Endothelial cell of umbilical vein (primary cell): ENCODE data around the gene PABPC4L. TPM values are rescaled to one million over a fixed set of nuclear protein-coding genes. Genes with fewer than 3 reads are reported as not detected.

Experiments
- BruUV-seq: library from RNA; stranded (reverse); fragments of 400-500 nt; replicated peaks from 2 replicates; lab custom pipeline; 2021; lab: Mats Ljungman, UMichigan
- CTCF ChIA-PET: fragments of 300-600, 350-600 bp; sonication (Branson Sonifier 250); formaldehyde crosslinking; loops from one replicate; lab custom pipeline; 2021; ENCODE audit warnings: antibody characterized with exemption, inconsistent platforms; lab: Charles Lee
- POLR2A ChIA-PET: fragments of 300-600, 350-600 bp; sonication (Branson Sonifier 250); formaldehyde crosslinking; loops from one replicate; lab custom pipeline; 2021; ENCODE audit warnings: antibody characterized with exemption, inconsistent platforms; lab: Charles Lee
- DNase-seq: peaks from one replicate; pipeline ENCODE4 v3.0.0-alpha.2; 2011; ENCODE audit warnings: low read depth, low spot score
- FAIRE-seq: peaks from 2 replicates; lab custom pipeline; 2011; peaks lifted over from hg19 to GRCh38; lab: Jason Lieb, UNC
- H2AFZ ChIP-seq: 2 replicates; pipeline ENCODE4 v1.6.0; 2012; ENCODE audit warnings: low read depth, low read length, control low read depth, inconsistent platforms
- H3K27ac ChIP-seq: 2 replicates; pipeline ENCODE4 v1.5.1; 2011; ENCODE audit warnings: low read depth, mild to moderate bottlenecking, control low read depth, low read length, moderate library complexity; ENCODE audit not compliant: insufficient read depth
- H3K27me3 ChIP-seq, 2 experiments: 2 replicates each; pipeline versions ENCODE4 v1.6.0 to v1.6.1; 2011; ENCODE audit warnings: low read length in 2 of 2, mixed read lengths in 1 of 2; ENCODE audit not compliant: control insufficient read depth in 2 of 2, insufficient read depth in 2 of 2
- H3K36me3 ChIP-seq, 2 experiments: 2 replicates in 1 of 2; 3 replicates in 1 of 2; pipeline ENCODE4 v1.5.1; 2011; ENCODE audit warnings: low read length in 2 of 2, mild to moderate bottlenecking in 1 of 2, moderate library complexity in 1 of 2; ENCODE audit not compliant: control insufficient read depth in 2 of 2, insufficient read depth in 2 of 2; ENCODE audit errors: extremely low read depth in 1 of 2
- H3K4me1 ChIP-seq: 3 replicates; pipeline ENCODE4 v1.5.1; 2011; ENCODE audit warnings: mild to moderate bottlenecking, low read length; ENCODE audit not compliant: control insufficient read depth, insufficient read depth; ENCODE audit errors: extremely low read depth
- H3K4me2 ChIP-seq: 2 replicates; pipeline ENCODE4 v1.6.1; 2011; ENCODE audit warnings: low read length, control low read depth, mixed read lengths; ENCODE audit not compliant: insufficient read depth
- H3K4me3 ChIP-seq, 3 experiments: fragments of 200-600 bp in 1 of 3; sonication (generic), shearing (Covaris generic) in 1 of 3; replicated peaks in 1 of 3; 2 replicates each; pipeline ENCODE4 v1.5.1; 2011 to 2016; ENCODE audit warnings: control low read depth in 3 of 3, low read length in 3 of 3, mild to moderate bottlenecking in 2 of 3, inconsistent platforms in 1 of 3, low read depth in 1 of 3, moderate library complexity in 1 of 3; ENCODE audit not compliant: insufficient read depth in 1 of 3
- H3K79me2 ChIP-seq: 2 replicates; pipeline ENCODE4 v1.6.0; 2012; ENCODE audit warnings: low read length, inconsistent platforms; ENCODE audit not compliant: control insufficient read depth, insufficient read depth
- H3K9ac ChIP-seq: replicated peaks from 2 replicates; pipeline ENCODE3; 2011; ENCODE audit warnings: low read length, control low read depth; ENCODE audit not compliant: insufficient read depth; ENCODE audit errors: extremely low read depth
- H3K9me1 ChIP-seq: replicated peaks from 3 replicates; pipeline ENCODE4 v1.6.0; 2011; ENCODE audit warnings: mild to moderate bottlenecking, low read length; ENCODE audit not compliant: control insufficient read depth, insufficient read depth; ENCODE audit errors: extremely low read depth
- H3K9me3 ChIP-seq: replicated peaks from 2 replicates; pipeline ENCODE4 v1.5.1; 2012; ENCODE audit warnings: low read length, inconsistent platforms; ENCODE audit not compliant: control insufficient read depth, insufficient read depth
- H4K20me1 ChIP-seq: replicated peaks from 2 replicates; pipeline ENCODE3; 2011; ENCODE audit warnings: mild to moderate bottlenecking, low read length; ENCODE audit not compliant: control insufficient read depth, insufficient read depth; ENCODE audit errors: extremely low read depth
- CTCF ChIP-seq, 2 donors: IDR thresholded peaks; 1 replicate in 1 of 2; 2 replicates in 1 of 2; pipeline ENCODE4 v1.5.1; 2011; ENCODE audit warnings: low read length in 2 of 2, mild to moderate bottlenecking in 2 of 2, moderate library complexity in 2 of 2, control low read depth in 1 of 2, inconsistent platforms in 1 of 2, low read depth in 1 of 2; ENCODE audit not compliant: insufficient read depth in 1 of 2; ENCODE audit errors: extremely low read depth in 1 of 2
- EZH2 ChIP-seq: IDR thresholded peaks from 2 replicates; pipeline ENCODE4 v1.6.1; 2012; ENCODE audit warnings: borderline replicate concordance, low read depth, mild to moderate bottlenecking, moderate library complexity, low read length, inconsistent platforms; ENCODE audit not compliant: severe bottlenecking
- GATA2 ChIP-seq: IDR thresholded peaks from 2 replicates; pipeline ENCODE4 v1.7.0; 2011; ENCODE audit warnings: low read depth, mild to moderate bottlenecking, moderate library complexity, mixed read lengths, low read length; ENCODE audit not compliant: insufficient read length, insufficient read depth
- JUN ChIP-seq: IDR thresholded peaks from 2 replicates; pipeline ENCODE4 v1.6.1; 2011; ENCODE audit warnings: borderline replicate concordance, low read depth; ENCODE audit not compliant: insufficient read length, insufficient read depth
- MYC ChIP-seq: IDR thresholded peaks from one replicate; pipeline ENCODE4 v1.6.1; 2011; ENCODE audit warnings: mild to moderate bottlenecking, low read depth, low read length
- POLR2AphosphoS5 ChIP-seq: IDR thresholded peaks from 2 replicates; pipeline ENCODE4 v1.6.1; 2012; ENCODE audit warnings: low read depth, mild to moderate bottlenecking, control low read depth, low read length, moderate library complexity; ENCODE audit not compliant: insufficient read depth
- dilution Hi-C: fragments of 300-500 bp; cut with MboI; formaldehyde crosslinking; loops from one replicate; pipeline ENCODE4 v1.15.0; 2019; ENCODE audit warnings: low sequenced_read_pairs; ENCODE audit not compliant: extremely low pct_ligation_motif_present
- intact Hi-C: fragments of 100-400 bp; cut with micrococcal nuclease; formaldehyde crosslinking; loops from one replicate; pipeline ENCODE4 v1.10.0; 2022
- polyA plus RNA-seq, 4 experiments: library from polyadenylated mRNA; depleted of rRNA in 3 of 4; stranded (reverse) in 3 of 4; unstranded in 1 of 4; fragments of >200 nt; gene quantifications; 2 replicates each; pipeline versions ENCODE4 v1.2.1 to v1.2.3, GENCODE V29; 2011 to 2012; ENCODE audit warnings: missing spikeins in 1 of 4
- total RNA-seq: library from RNA; stranded (reverse); gene quantifications from 2 replicates; pipeline ENCODE4 v1.2.3, GENCODE V29; 2021

PABPC4L gene
- total and polyA plus RNA-seq, 2 donors (not counting 3 experiments of a cell fraction or from before 2014, with no cell fraction given): 0.51 to 1.3 TPM

- no peak overlapping the region for H2AFZ ChIP-seq
- intact Hi-C loops (no loop called here), dilution Hi-C loops (no loop called here)
- FAIRE-seq: no peak
- no peaks in the 10 kb centered on the region for H3K36me3 ChIP-seq
- H3K4me2 ChIP-seq: no peak overlapping the region
- no TSS peak for BruUV-seq
- no peaks in the 10 kb centered on the region for H4K20me1 ChIP-seq
- POLR2A ChIA-PET: no interaction called here
- no peaks in the 10 kb centered on the region for H3K27me3 ChIP-seq
- no peak overlapping the region for H3K27ac ChIP-seq
- H3K9me1 ChIP-seq: no peaks in the 10 kb centered on the region
- H3K9me3 ChIP-seq: no peaks in the 10 kb centered on the region
- DNase-seq: no peak
- H3K9ac ChIP-seq: no peak overlapping the region
- CTCF ChIA-PET: interaction anchor here (1.2 to 1.4 kb wide), 2 partner anchors 13 to 18 kb away, joined by 3 read pairs; no protein-coding TSS in a partner anchor
- no peak overlapping the region for H3K4me3 ChIP-seq
- H3K4me1 ChIP-seq: no peaks in the 10 kb centered on the region
- TF ChIP-seq EZH2 (no peak), MYC (no peak), GATA2 (no peak), POLR2AphosphoS5 (no peak), JUN (no peak), CTCF (IDR thresholded peaks at IDR 0.05; ENCODE audit: extremely low read depth in 1 of 2, insufficient read depth in 1 of 2, low read depth in 1 of 2, low read length in 2 of 2) (no peak)
- H3K79me2 ChIP-seq: no peaks in the 10 kb centered on the region
Observed at GRCh38 chr4:134160211-134160610, 41.4 kb downstream of the PABPC4L start.
